OCI-LY1 (cell line): Measurements from ENCODE around the gene KIRREL3.

ENCODE experiments used
- H2AFZ ChIP-seq: fragments of 200-600 bp; sonication (generic), shearing (Covaris generic); 2 replicates; pipeline ENCODE4 v1.6.0; 2014; ENCODE audit warnings: antibody characterized with exemption, mild to moderate bottlenecking, low read length
- H3F3A ChIP-seq: fragments of 200-600 bp; sonication (generic), shearing (Covaris generic); 2 replicates; pipeline ENCODE4 v1.6.0; 2014; ENCODE audit warnings: mild to moderate bottlenecking, antibody characterized with exemption, low read length, moderate library complexity; ENCODE audit not compliant: insufficient read depth
- H3K27ac ChIP-seq: fragments of 200-600 bp; sonication (generic); 2 replicates; pipeline ENCODE4 v1.5.1; 2014; ENCODE audit warnings: low read length, mixed run types, mild to moderate bottlenecking, low read depth; ENCODE audit not compliant: poor library complexity, severe bottlenecking
- H3K27me3 ChIP-seq: fragments of 200-600 bp; sonication (generic); 2 replicates; pipeline ENCODE4 v1.6.0; 2014; ENCODE audit warnings: antibody characterized with exemption, mild to moderate bottlenecking, low read length, moderate library complexity; ENCODE audit not compliant: insufficient read depth
- H3K36me3 ChIP-seq: fragments of 200-600 bp; sonication (generic); 2 replicates; pipeline ENCODE4 v1.6.1; 2014; ENCODE audit warnings: mild to moderate bottlenecking, antibody characterized with exemption, low read length, moderate library complexity, mixed read lengths; ENCODE audit not compliant: insufficient read depth
- H3K4me1 ChIP-seq: fragments of 200-600 bp; sonication (generic); 2 replicates; pipeline ENCODE4 v1.5.1; 2014; ENCODE audit warnings: mild to moderate bottlenecking, low read length, moderate library complexity; ENCODE audit not compliant: insufficient read depth, severe bottlenecking
- H3K4me2 ChIP-seq: fragments of 200-600 bp; sonication (generic), shearing (Covaris generic); 2 replicates; pipeline ENCODE4 v1.6.1; 2014; ENCODE audit warnings: low read length
- H3K4me3 ChIP-seq: fragments of 200-600 bp; sonication (generic); 2 replicates; pipeline ENCODE4 v1.5.1; 2014; ENCODE audit warnings: low read length, low read depth, mild to moderate bottlenecking, mixed read lengths; ENCODE audit not compliant: poor library complexity, severe bottlenecking
- H3K79me2 ChIP-seq: fragments of 200-600 bp; shearing (Covaris generic); 2 replicates; pipeline ENCODE4 v1.6.1; 2016; ENCODE audit warnings: mixed run types, low read length, mixed read lengths; ENCODE audit not compliant: insufficient read depth
- H3K9ac ChIP-seq: fragments of 200-600 bp; sonication (generic), shearing (Covaris generic); 2 replicates; pipeline ENCODE4 v1.6.1; 2014; ENCODE audit warnings: mild to moderate bottlenecking, low read length, mixed read lengths
- H3K9me2 ChIP-seq: fragments of 200-600 bp; sonication (generic), shearing (Covaris generic); 2 replicates; pipeline ENCODE4 v1.6.1; 2014; ENCODE audit warnings: low read depth, mild to moderate bottlenecking, low read length, mixed read lengths
- H3K9me3 ChIP-seq: fragments of 200-600 bp; shearing (Covaris generic); 2 replicates; pipeline ENCODE4 v1.6.1; 2014; ENCODE audit warnings: low read length, mixed read lengths
- H4K20me1 ChIP-seq: fragments of 200-600 bp; sonication (generic), shearing (Covaris generic); 2 replicates; pipeline ENCODE4 v1.6.0; 2016; ENCODE audit warnings: mild to moderate bottlenecking, low read length; ENCODE audit not compliant: insufficient read depth
- EZH2 ChIP-seq: fragments of 200-600 bp; sonication (generic), shearing (Covaris generic); IDR thresholded peaks from 2 replicates; pipeline ENCODE4 v1.8.0; 2017; ENCODE audit warnings: borderline replicate concordance, mixed run types, mild to moderate bottlenecking, antibody characterized with exemption, low read length, moderate library complexity, mixed read lengths
- TF ChIP-seq, protein P1 (sequence below): fragments of 200-600 bp; sonication (generic), shearing (Covaris generic); IDR thresholded peaks from 2 replicates; pipeline ENCODE4 v1.5.1; 2017; ENCODE audit warnings: mild to moderate bottlenecking, antibody characterized with exemption, low read length, moderate library complexity, mixed read lengths

KIRREL3 gene

DNA sequence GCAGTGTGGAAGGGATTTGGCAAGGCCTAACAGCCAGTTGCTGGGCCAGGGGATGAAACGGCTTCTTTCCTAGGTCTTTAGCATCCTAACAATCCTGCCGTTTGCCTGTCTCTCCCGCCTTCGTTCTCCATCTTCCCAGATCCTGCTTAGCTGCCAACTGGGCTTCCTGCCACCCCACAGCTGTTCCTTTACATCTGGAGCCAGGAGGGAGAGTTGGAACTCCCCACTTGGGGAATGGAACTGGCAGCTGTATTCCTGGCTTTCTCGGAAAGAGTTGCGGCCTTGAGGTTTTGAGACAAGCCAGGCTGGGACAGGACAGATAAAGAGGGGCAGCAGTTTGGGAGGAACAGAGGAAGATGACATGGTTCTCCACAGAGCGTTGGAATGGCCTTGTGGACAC lies 585.4 kb downstream of the KIRREL3 start:
- Histone ChIP-seq H3K79me2 (no peaks in the 10 kb centered on the region), H2AFZ (no peak overlapping the region), H3K4me2 (no peak overlapping the region), H3K9ac (no peak overlapping the region), H3K27me3 (no peaks in the 10 kb centered on the region; the same call in 1 of the 2 replicates), H3K9me3 (no peaks in the 10 kb centered on the region), H3K4me3 (no peak overlapping the region), H3K36me3 (no peaks in the 10 kb centered on the region), H3K9me2 (no peaks in the 10 kb centered on the region), H3K4me1 (peaks cover 9% of the 10 kb centered on the region), H4K20me1 (no peaks in the 10 kb centered on the region), H3K27ac (no peak overlapping the region), H3F3A (no peaks in the 10 kb centered on the region)
- TF ChIP-seq EZH2 = no peak
- TF ChIP-seq, protein P1, sequence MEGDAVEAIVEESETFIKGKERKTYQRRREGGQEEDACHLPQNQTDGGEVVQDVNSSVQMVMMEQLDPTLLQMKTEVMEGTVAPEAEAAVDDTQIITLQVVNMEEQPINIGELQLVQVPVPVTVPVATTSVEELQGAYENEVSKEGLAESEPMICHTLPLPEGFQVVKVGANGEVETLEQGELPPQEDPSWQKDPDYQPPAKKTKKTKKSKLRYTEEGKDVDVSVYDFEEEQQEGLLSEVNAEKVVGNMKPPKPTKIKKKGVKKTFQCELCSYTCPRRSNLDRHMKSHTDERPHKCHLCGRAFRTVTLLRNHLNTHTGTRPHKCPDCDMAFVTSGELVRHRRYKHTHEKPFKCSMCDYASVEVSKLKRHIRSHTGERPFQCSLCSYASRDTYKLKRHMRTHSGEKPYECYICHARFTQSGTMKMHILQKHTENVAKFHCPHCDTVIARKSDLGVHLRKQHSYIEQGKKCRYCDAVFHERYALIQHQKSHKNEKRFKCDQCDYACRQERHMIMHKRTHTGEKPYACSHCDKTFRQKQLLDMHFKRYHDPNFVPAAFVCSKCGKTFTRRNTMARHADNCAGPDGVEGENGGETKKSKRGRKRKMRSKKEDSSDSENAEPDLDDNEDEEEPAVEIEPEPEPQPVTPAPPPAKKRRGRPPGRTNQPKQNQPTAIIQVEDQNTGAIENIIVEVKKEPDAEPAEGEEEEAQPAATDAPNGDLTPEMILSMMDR = no peak

- no peak overlapping the region for H3K4me2 ChIP-seq
- TF ChIP-seq EZH2 = no peak
- TF ChIP-seq, protein P1 = no peak
- H3K9ac ChIP-seq = no peak overlapping the region
- H3K9me2 ChIP-seq = no peaks in the 10 kb centered on the region
- H3K4me3 ChIP-seq = no peak overlapping the region
- H3K36me3 ChIP-seq = no peaks in the 10 kb centered on the region
- H3K79me2 ChIP-seq = no peaks in the 10 kb centered on the region
- H2AFZ ChIP-seq = no peak overlapping the region
- no peaks in the 10 kb centered on the region for H3K9me3 ChIP-seq
- no peaks in the 10 kb centered on the region for H4K20me1 ChIP-seq
- no peak overlapping the region for H3K27ac ChIP-seq
- peaks cover 9% of the 10 kb centered on the region for H3K4me1 ChIP-seq
- no peaks in the 10 kb centered on the region for H3F3A ChIP-seq
- H3K27me3 ChIP-seq = no peaks in the 10 kb centered on the region; the same call in 1 of the 2 replicates
Observed at GRCh38 chr11:126414615-126415014, 586.0 kb downstream of the KIRREL3 start.

- H3F3A ChIP-seq = no peaks in the 10 kb centered on the region
- H3K4me2 ChIP-seq = no peak overlapping the region
- no peak overlapping the region for H2AFZ ChIP-seq
- H3K36me3 ChIP-seq = no peaks in the 10 kb centered on the region
- TF ChIP-seq, protein P1 = no peak
- TF ChIP-seq EZH2 = no peak
- no peaks in the 10 kb centered on the region for H3K9me3 ChIP-seq
- no peaks in the 10 kb centered on the region for H4K20me1 ChIP-seq
- no peak overlapping the region for H3K27ac ChIP-seq
- H3K9ac ChIP-seq = no peak overlapping the region
- no peaks in the 10 kb centered on the region; the same call in 1 of the 2 replicates for H3K27me3 ChIP-seq
- no peaks in the 10 kb centered on the region for H3K9me2 ChIP-seq
- peaks cover 9% of the 10 kb centered on the region for H3K4me1 ChIP-seq
- no peaks in the 10 kb centered on the region for H3K79me2 ChIP-seq
- no peak overlapping the region for H3K4me3 ChIP-seq
Observed at GRCh38 chr11:126413843-126414405, 586.6 kb downstream of the KIRREL3 start.
